Measurements from ENCODE around the gene HYOU1.

- TF ChIP-seq CTCF (conservative IDR thresholded peaks at IDR 0.05) (no peak), EZH2 (IDR thresholded peaks at IDR 0.05; ENCODE audit: low read depth) (no peak)
Measured at GRCh38 chr11:119026970-119027369, 30.0 kb downstream of the HYOU1 start.
